GM18909 (cell line): ENCODE results near the gene SPEN.
"Not testable (repeated sequence)": the region's sequence is repeated elsewhere in the genome, so short reads cannot be mapped to it uniquely, and the experiment has no call there.

Source experiments
- ATAC-seq: cut with Tn5 transposase; IDR thresholded peaks from one replicate; pipeline ENCODE4 v1.9.1; 2021; ENCODE audit warnings: mild to moderate bottlenecking; ENCODE audit not compliant: unreplicated experiment, poor library complexity

The SPEN gene

GRCh38 chr1:15974855-15975254, 127.3 kb downstream of the SPEN start:
- no peak for ATAC-seq

- ATAC-seq, result peak; percentile 63
These were observed 127.9 kb downstream of the SPEN start for GRCh38 chr1:15975358-15975804.

GRCh38 chr1:15975805-15976680, 128.5 kb downstream of the SPEN start, which contains the start of gene ZBTB17:
TSS of gene ZBTB17 (minus strand) at chr1:15976101. CDS start at chr1:15948495, 27,606 bp downstream.
- ATAC-seq, result peak; percentile 86

GRCh38 chr1:15977947-15978346, 130.4 kb downstream of the SPEN start:
- ATAC-seq, result not testable (repeated sequence)

GRCh38 chr1:15981679-15982078, 134.2 kb downstream of the SPEN start:
- no peak for ATAC-seq

- ATAC-seq, result no peak
These were observed 135.8 kb downstream of the SPEN start for GRCh38 chr1:15983275-15983674.

- no peak for ATAC-seq
These were observed 138.2 kb downstream of the SPEN start for GRCh38 chr1:15985611-15986297.

- ATAC-seq, result no peak
These were observed 141.6 kb downstream of the SPEN start for GRCh38 chr1:15988856-15989736.

GRCh38 chr1:15989776-15990175, 142.3 kb downstream of the SPEN start:
- ATAC-seq, result no peak
